Lower lobe of right lung (tissue), 2 donors: ENCODE measurements around the gene RAD51B. TPM values are rescaled to one million over a fixed set of nuclear protein-coding genes. Genes with fewer than 3 reads are reported as not detected.

Experiments
- ATAC-seq, 2 donors: fragments of 200-7000 bp; cut with Tn5 transposase; one replicate each; pipeline ENCODE4 v1.9.1; 2020 to 2022; ENCODE audit warnings: mild to moderate bottlenecking in 2 of 2, moderate library complexity in 2 of 2
- DNase-seq: peaks from one replicate; pipeline ENCODE4 v3.0.0-alpha.2; 2020
- H3K27ac ChIP-seq: fragments of 200-600 bp; one replicate; pipeline ENCODE4 v1.8.0; 2022
- H3K27me3 ChIP-seq: fragments of 200-600 bp; one replicate; pipeline ENCODE4 v1.8.0; 2022; ENCODE audit warnings: low read depth
- H3K36me3 ChIP-seq: fragments of 200-600 bp; one replicate; pipeline ENCODE4 v1.8.0; 2022; ENCODE audit warnings: mild to moderate bottlenecking
- H3K4me1 ChIP-seq: fragments of 200-600 bp; one replicate; pipeline ENCODE4 v1.8.0; 2022
- H3K4me3 ChIP-seq: fragments of 200-600 bp; one replicate; pipeline ENCODE4 v1.8.0; 2022; ENCODE audit warnings: mild to moderate bottlenecking
- H3K9me3 ChIP-seq: fragments of 200-600 bp; one replicate; pipeline ENCODE4 v1.8.0; 2022
- CTCF ChIP-seq: fragments of 200-600 bp; IDR thresholded peaks from one replicate; pipeline ENCODE4 v1.8.0; 2022; ENCODE audit warnings: antibody characterized with exemption, mild to moderate bottlenecking
- intact Hi-C: fragments of 100-400 bp; cut with DNase I; formaldehyde crosslinking; loops from one replicate; pipeline ENCODE4 v1.11.0; 2022
- total RNA-seq: library from RNA; stranded (reverse); fragmentation: NEBNext Ultra II Directional; extraction: Animal tissue kit (Norgen Biotek cat#: 25700); gene quantifications from one replicate; pipeline ENCODE4 v1.2.1, GENCODE V29; 2021
- donor health status: DM: no; HTN: yes; CAD: no; lungs with severe emphysema.

RAD51B gene
- total RNA-seq, 1 donor from 2014 or later, result 22.2 TPM

GRCh38 chr14:68501171-68501570 lies 681.6 kb downstream of the RAD51B start:
- no peak for DNase-seq
- Histone ChIP-seq H3K36me3 (no peaks in the 10 kb centered on the region), H3K4me1 (peaks cover 27% of the 10 kb centered on the region), H3K9me3 (no peaks in the 10 kb centered on the region), H3K4me3 (no peak overlapping the region), H3K27me3 (no peaks in the 10 kb centered on the region), H3K27ac (peak overlapping the region; percentile 22)
- intact Hi-C loops, result no loop called here
- TF ChIP-seq CTCF, result no peak
- no peak for ATAC-seq

- peak; percentile 71 for DNase-seq
- H3K27ac ChIP-seq, result peak overlapping the region; percentile 22
- no peaks in the 10 kb centered on the region for H3K36me3 ChIP-seq
- no peak for TF ChIP-seq CTCF
- intact Hi-C loops, result no loop called here
- H3K4me3 ChIP-seq, result no peak overlapping the region
- ATAC-seq, result no peak
- peaks cover 31% of the 10 kb centered on the region for H3K4me1 ChIP-seq
- H3K27me3 ChIP-seq, result no peaks in the 10 kb centered on the region
- H3K9me3 ChIP-seq, result no peaks in the 10 kb centered on the region
Measured at GRCh38 chr14:68501614-68502052, 682.1 kb downstream of the RAD51B start.

- Histone ChIP-seq H3K9me3 (no peaks in the 10 kb centered on the region), H3K4me1 (peaks cover 37% of the 10 kb centered on the region), H3K4me3 (no peak overlapping the region), H3K27me3 (no peaks in the 10 kb centered on the region), H3K36me3 (no peaks in the 10 kb centered on the region), H3K27ac (no peak overlapping the region)
- no peak for TF ChIP-seq CTCF
- ATAC-seq, result no peak
- intact Hi-C loops, result no loop called here
- no peak for DNase-seq
Measured at GRCh38 chr14:68502230-68502629, 682.7 kb downstream of the RAD51B start.

GRCh38 chr14:68503186-68503825 lies 683.7 kb downstream of the RAD51B start:
- no peak for DNase-seq
- Histone ChIP-seq H3K36me3 (no peaks in the 10 kb centered on the region), H3K4me1 (peaks cover 45% of the 10 kb centered on the region), H3K27ac (no peak overlapping the region), H3K27me3 (no peaks in the 10 kb centered on the region), H3K4me3 (no peak overlapping the region), H3K9me3 (no peaks in the 10 kb centered on the region)
- no peak for ATAC-seq
- intact Hi-C loops, result no loop called here
- TF ChIP-seq CTCF, result no peak

GRCh38 chr14:68504861-68505260 lies 685.3 kb downstream of the RAD51B start:
- DNase-seq, result no peak
- H3K36me3 ChIP-seq, result no peaks in the 10 kb centered on the region
- H3K4me1 ChIP-seq, result peaks cover 49% of the 10 kb centered on the region
- no peaks in the 10 kb centered on the region for H3K27me3 ChIP-seq
- ATAC-seq, result no peak
- intact Hi-C loops, result no loop called here
- TF ChIP-seq CTCF, result no peak
- no peak overlapping the region for H3K4me3 ChIP-seq
- H3K9me3 ChIP-seq, result no peaks in the 10 kb centered on the region
- peak overlapping the region; percentile 6 for H3K27ac ChIP-seq
